SU-DHL-6 (cell line): ENCODE data around the gene ZNF134.
A peak's percentile ranks its signal among the peaks of the same experiment; 100 is the strongest.

Experiments used
- H2AFZ ChIP-seq: fragments of 200-600 bp; sonication (generic); 2 replicates; pipeline ENCODE4 v1.6.1; 2014; ENCODE audit warnings: low read depth, mild to moderate bottlenecking, moderate library complexity, mixed read lengths, antibody characterized with exemption, low read length; ENCODE audit not compliant: severe bottlenecking
- H3F3A ChIP-seq: fragments of 200-600 bp; shearing (Covaris generic); 2 replicates; pipeline ENCODE4 v1.6.0; 2016; ENCODE audit warnings: antibody characterized with exemption, mild to moderate bottlenecking; ENCODE audit not compliant: insufficient read depth
- H3K27ac ChIP-seq: fragments of 200-600 bp; sonication (generic); 2 replicates; pipeline ENCODE4 v1.5.1; 2016; ENCODE audit warnings: low read depth, mild to moderate bottlenecking, low read length, moderate library complexity, mixed read lengths
- H3K27me3 ChIP-seq: fragments of 200-600 bp; sonication (generic), shearing (Covaris generic); 2 replicates; pipeline ENCODE4 v1.6.0; 2014; ENCODE audit warnings: mild to moderate bottlenecking, low read length
- H3K36me3 ChIP-seq: fragments of 200-600 bp; sonication (generic); 2 replicates; pipeline ENCODE4 v1.6.1; 2014; ENCODE audit warnings: mild to moderate bottlenecking, low read length, mixed read lengths
- H3K4me2 ChIP-seq: fragments of 300-600, 200-600 bp; shearing (Covaris generic), sonication (generic); 2 replicates; pipeline ENCODE4 v1.6.0; 2014; ENCODE audit warnings: low read length, low read depth, mild to moderate bottlenecking; ENCODE audit not compliant: poor library complexity, severe bottlenecking
- H3K4me3 ChIP-seq: fragments of 200-600 bp; sonication (generic); 2 replicates; pipeline ENCODE4 v1.5.1; 2014; ENCODE audit warnings: antibody characterized with exemption, low read length, mild to moderate bottlenecking, mixed read lengths; ENCODE audit not compliant: insufficient read depth, poor library complexity, severe bottlenecking
- H3K79me2 ChIP-seq: fragments of 200-600 bp; sonication (generic); 2 replicates; pipeline ENCODE4 v1.6.1; 2014; ENCODE audit warnings: mild to moderate bottlenecking, low read length, moderate library complexity; ENCODE audit not compliant: insufficient read depth
- H3K9ac ChIP-seq: fragments of 200-600 bp; sonication (generic); 2 replicates; pipeline ENCODE4 v1.7.0; 2014; ENCODE audit warnings: mild to moderate bottlenecking, low read length
- H3K9me2 ChIP-seq: fragments of 200-600 bp; sonication (generic); replicated peaks from 2 replicates; pipeline ENCODE4 v1.6.1; 2014; ENCODE audit warnings: low read length; ENCODE audit not compliant: insufficient read depth
- H3K9me3 ChIP-seq: fragments of 200-600 bp; sonication (generic); 2 replicates; pipeline ENCODE4 v1.6.1; 2014; ENCODE audit warnings: low read length, mixed read lengths; ENCODE audit not compliant: insufficient read depth
- H4K20me1 ChIP-seq: fragments of 200-600 bp; sonication (generic); 2 replicates; pipeline ENCODE4 v1.6.1; 2014; ENCODE audit warnings: low read depth, mild to moderate bottlenecking, antibody characterized with exemption, low read length, moderate library complexity, mixed read lengths
- CTCF ChIP-seq: fragments of 200-600 bp; sonication (generic); IDR thresholded peaks from one replicate; pipeline ENCODE4 v1.5.1; 2017; ENCODE audit warnings: antibody characterized with exemption, mild to moderate bottlenecking, low read length, moderate library complexity; ENCODE audit not compliant: insufficient read depth, poor library complexity, severe bottlenecking
- EZH2phosphoT487 ChIP-seq: fragments of 200-600 bp; sonication (generic), shearing (Covaris generic); conservative IDR thresholded peaks from 2 replicates; pipeline ENCODE4 v1.6.1; 2018; ENCODE audit warnings: mild to moderate bottlenecking, antibody characterized with exemption, low read length, moderate library complexity, mixed read lengths

The ZNF134 gene

GRCh38 chr19:57623091-57623490, 9.0 kb downstream of the ZNF134 start:
- no peak overlapping the region for H3K27ac ChIP-seq
- H3K9me3 ChIP-seq: peaks cover 47% of the 10 kb centered on the region; the same call in 1 of the 2 replicates

GRCh38 chr19:57632987-57633831, 19.2 kb downstream of the ZNF134 start, which contains the start of gene ZNF211:
Gene ZNF211 (plus strand): TSS chr19:57633168. CDS start chr19:57633347, 179 bp downstream.
- Histone ChIP-seq H3K9ac (peak within 1 kb of the TSS; percentile 71), H3K36me3 (peaks cover 32% of the 10 kb centered on the region), H3K9me3 (peaks cover 14% of the 10 kb centered on the region), H2AFZ (peak within 1 kb of the TSS; percentile 94), H3K79me2 (no peaks in the 10 kb centered on the region), H3K4me2 (peak within 1 kb of the TSS; percentile 55), H4K20me1 (no peaks in the 10 kb centered on the region), H3F3A (no peaks in the 10 kb centered on the region), H3K4me3 (peak within 1 kb of the TSS; percentile 81), H3K27me3 (no peaks in the 10 kb centered on the region), H3K9me2 (no peaks in the 10 kb centered on the region), H3K27ac (no peak within 1 kb of the TSS)
- no peak for TF ChIP-seq CTCF
- no peak for TF ChIP-seq EZH2phosphoT487

More at GRCh38 chr19:57623091-57623490, 9.0 kb downstream of the ZNF134 start:
- Histone ChIP-seq H3K4me2 (no peak overlapping the region), H3K27me3 (no peaks in the 10 kb centered on the region), H3K9me2 (no peaks in the 10 kb centered on the region), H3K4me3 (no peak overlapping the region), H2AFZ (no peak overlapping the region), H3F3A (no peaks in the 10 kb centered on the region), H4K20me1 (no peaks in the 10 kb centered on the region), H3K79me2 (0 out of 2 replicates have a peak, but pooled peaks cover 9% of the 10 kb centered on the region), H3K9ac (no peak overlapping the region), H3K36me3 (peaks cover 46% of the 10 kb centered on the region)
- TF ChIP-seq EZH2phosphoT487 (no peak), CTCF (no peak)

- peak overlapping the region; percentile 71 for H3K9ac ChIP-seq
- H3K4me3 ChIP-seq: peak overlapping the region; percentile 81
Measured at GRCh38 chr19:57633832-57634131, 19.7 kb downstream of the ZNF134 start.

More at GRCh38 chr19:57633832-57634131, 19.7 kb downstream of the ZNF134 start:
- H3K36me3 ChIP-seq: peaks cover 37% of the 10 kb centered on the region
- H3K4me2 ChIP-seq: peak overlapping the region; percentile 55
- H3F3A ChIP-seq: no peaks in the 10 kb centered on the region
- no peak for TF ChIP-seq EZH2phosphoT487
- TF ChIP-seq CTCF: no peak
- no peaks in the 10 kb centered on the region for H4K20me1 ChIP-seq
- H3K9me2 ChIP-seq: no peaks in the 10 kb centered on the region
- H3K9me3 ChIP-seq: peaks cover 17% of the 10 kb centered on the region
- H3K27me3 ChIP-seq: no peaks in the 10 kb centered on the region
- H3K27ac ChIP-seq: no peak overlapping the region
- no peaks in the 10 kb centered on the region for H3K79me2 ChIP-seq
- H2AFZ ChIP-seq: no peak overlapping the region
